DOHH2 (cell line): ENCODE results near the gene ARX.

Source experiments
- CTCF ChIP-seq: fragments of 200-600 bp; sonication (generic); IDR thresholded peaks from one replicate; pipeline ENCODE4 v1.5.1; 2014; ENCODE audit warnings: antibody characterized with exemption, mild to moderate bottlenecking, low read depth, low read length; ENCODE audit not compliant: poor library complexity, severe bottlenecking
- EZH2phosphoT487 ChIP-seq: fragments of 200-600 bp; sonication (generic); IDR thresholded peaks from 2 replicates; pipeline ENCODE4 v1.6.1; 2017; ENCODE audit warnings: borderline replicate concordance, mild to moderate bottlenecking, antibody characterized with exemption, low read length, moderate library complexity, mixed read lengths

GRCh38 chrX:25010784-25011588, 4.8 kb downstream of the ARX start:
- TF ChIP-seq CTCF (no peak), EZH2phosphoT487 (no peak)
